WTC11 (cell line): Measurements from ENCODE around the gene LILRB1.

ENCODE experiments used
- AFF4 ChIP-seq: sonication (generic); formaldehyde crosslinking; IDR thresholded peaks from 2 replicates; pipeline ENCODE4 v1.8.1; 2023; ENCODE audit warnings: mild to moderate bottlenecking, missing genetic modification reagents, borderline replicate concordance
- CREB1 ChIP-seq: sonication (generic); formaldehyde crosslinking; IDR thresholded peaks from 2 replicates; pipeline ENCODE4 v1.8.0; 2023; ENCODE audit warnings: mild to moderate bottlenecking, missing genetic modification reagents
- CTCF ChIP-seq: fragments of 200-600 bp; IDR thresholded peaks from 2 replicates; pipeline ENCODE4 v1.8.0; 2022; ENCODE audit warnings: antibody characterized with exemption
- GABPB1 ChIP-seq: sonication (generic); formaldehyde crosslinking; IDR thresholded peaks from 2 replicates; pipeline ENCODE4 v1.8.1; 2023; ENCODE audit warnings: mild to moderate bottlenecking, missing genetic modification reagents
- NR1H2 ChIP-seq: sonication (generic); formaldehyde crosslinking; IDR thresholded peaks from 2 replicates; pipeline ENCODE4 v1.9.0; 2021; ENCODE audit warnings: mild to moderate bottlenecking, moderate library complexity, missing genetic modification reagents
- NR2C2 ChIP-seq: sonication (generic); formaldehyde crosslinking; IDR thresholded peaks from 2 replicates; pipeline ENCODE4 v1.8.0; 2022; ENCODE audit warnings: mild to moderate bottlenecking, missing genetic modification reagents
- RELA ChIP-seq: sonication (generic); formaldehyde crosslinking; IDR thresholded peaks from 2 replicates; pipeline ENCODE4 v1.8.1; 2022; ENCODE audit warnings: missing genetic modification reagents, mild to moderate bottlenecking, borderline replicate concordance
- ZNF121 ChIP-seq: sonication (generic); formaldehyde crosslinking; IDR thresholded peaks from 2 replicates; pipeline ENCODE4 v1.8.0; 2023; ENCODE audit warnings: missing genetic modification reagents
- ZNF232 ChIP-seq: sonication (generic); formaldehyde crosslinking; IDR thresholded peaks from 2 replicates; pipeline ENCODE4 v1.8.0; 2022; ENCODE audit warnings: mild to moderate bottlenecking, missing genetic modification reagents
- TF ChIP-seq, protein P1 (sequence below): sonication (generic); formaldehyde crosslinking; IDR thresholded peaks from 2 replicates; pipeline ENCODE4 v1.8.1; 2023; ENCODE audit warnings: mild to moderate bottlenecking, missing genetic modification reagents
- TF ChIP-seq, protein P2 (sequence below): sonication (generic); formaldehyde crosslinking; IDR thresholded peaks from 2 replicates; pipeline ENCODE4 v1.8.0; 2023; ENCODE audit warnings: missing genetic modification reagents, mild to moderate bottlenecking, borderline replicate concordance

GRCh38 chr19:54606230-54606629, 24.1 kb upstream of the LILRB1 start:
- TF ChIP-seq CTCF (no peak), NR2C2 (no peak), CREB1 (CRISPR knock-in tag) (no peak), ZNF232 (CRISPR knock-in tag) (no peak), RELA (CRISPR knock-in tag) (no peak), AFF4 (CRISPR knock-in tag) (no peak), GABPB1 (CRISPR knock-in tag) (no peak), NR1H2 (no peak), ZNF121 (CRISPR knock-in tag) (no peak)
- TF ChIP-seq, protein P1, sequence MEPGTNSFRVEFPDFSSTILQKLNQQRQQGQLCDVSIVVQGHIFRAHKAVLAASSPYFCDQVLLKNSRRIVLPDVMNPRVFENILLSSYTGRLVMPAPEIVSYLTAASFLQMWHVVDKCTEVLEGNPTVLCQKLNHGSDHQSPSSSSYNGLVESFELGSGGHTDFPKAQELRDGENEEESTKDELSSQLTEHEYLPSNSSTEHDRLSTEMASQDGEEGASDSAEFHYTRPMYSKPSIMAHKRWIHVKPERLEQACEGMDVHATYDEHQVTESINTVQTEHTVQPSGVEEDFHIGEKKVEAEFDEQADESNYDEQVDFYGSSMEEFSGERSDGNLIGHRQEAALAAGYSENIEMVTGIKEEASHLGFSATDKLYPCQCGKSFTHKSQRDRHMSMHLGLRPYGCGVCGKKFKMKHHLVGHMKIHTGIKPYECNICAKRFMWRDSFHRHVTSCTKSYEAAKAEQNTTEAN (CRISPR knock-in tag), result no peak
- TF ChIP-seq, protein P2, sequence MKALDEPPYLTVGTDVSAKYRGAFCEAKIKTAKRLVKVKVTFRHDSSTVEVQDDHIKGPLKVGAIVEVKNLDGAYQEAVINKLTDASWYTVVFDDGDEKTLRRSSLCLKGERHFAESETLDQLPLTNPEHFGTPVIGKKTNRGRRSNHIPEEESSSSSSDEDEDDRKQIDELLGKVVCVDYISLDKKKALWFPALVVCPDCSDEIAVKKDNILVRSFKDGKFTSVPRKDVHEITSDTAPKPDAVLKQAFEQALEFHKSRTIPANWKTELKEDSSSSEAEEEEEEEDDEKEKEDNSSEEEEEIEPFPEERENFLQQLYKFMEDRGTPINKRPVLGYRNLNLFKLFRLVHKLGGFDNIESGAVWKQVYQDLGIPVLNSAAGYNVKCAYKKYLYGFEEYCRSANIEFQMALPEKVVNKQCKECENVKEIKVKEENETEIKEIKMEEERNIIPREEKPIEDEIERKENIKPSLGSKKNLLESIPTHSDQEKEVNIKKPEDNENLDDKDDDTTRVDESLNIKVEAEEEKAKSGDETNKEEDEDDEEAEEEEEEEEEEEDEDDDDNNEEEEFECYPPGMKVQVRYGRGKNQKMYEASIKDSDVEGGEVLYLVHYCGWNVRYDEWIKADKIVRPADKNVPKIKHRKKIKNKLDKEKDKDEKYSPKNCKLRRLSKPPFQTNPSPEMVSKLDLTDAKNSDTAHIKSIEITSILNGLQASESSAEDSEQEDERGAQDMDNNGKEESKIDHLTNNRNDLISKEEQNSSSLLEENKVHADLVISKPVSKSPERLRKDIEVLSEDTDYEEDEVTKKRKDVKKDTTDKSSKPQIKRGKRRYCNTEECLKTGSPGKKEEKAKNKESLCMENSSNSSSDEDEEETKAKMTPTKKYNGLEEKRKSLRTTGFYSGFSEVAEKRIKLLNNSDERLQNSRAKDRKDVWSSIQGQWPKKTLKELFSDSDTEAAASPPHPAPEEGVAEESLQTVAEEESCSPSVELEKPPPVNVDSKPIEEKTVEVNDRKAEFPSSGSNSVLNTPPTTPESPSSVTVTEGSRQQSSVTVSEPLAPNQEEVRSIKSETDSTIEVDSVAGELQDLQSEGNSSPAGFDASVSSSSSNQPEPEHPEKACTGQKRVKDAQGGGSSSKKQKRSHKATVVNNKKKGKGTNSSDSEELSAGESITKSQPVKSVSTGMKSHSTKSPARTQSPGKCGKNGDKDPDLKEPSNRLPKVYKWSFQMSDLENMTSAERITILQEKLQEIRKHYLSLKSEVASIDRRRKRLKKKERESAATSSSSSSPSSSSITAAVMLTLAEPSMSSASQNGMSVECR (CRISPR knock-in tag), result no peak
